T-helper 1 cell (primary cell): Measurements from ENCODE around the gene SART1.
"Not testable (repeated sequence)": the region's sequence is repeated elsewhere in the genome, so short reads cannot be mapped to it uniquely, and the experiment has no call there.

Experiments used
- DNase-seq, 5 donors: peaks; one replicate each; pipeline ENCODE4 v3.0.0-alpha.2; 2012 to 2020

SART1 gene

DNA sequence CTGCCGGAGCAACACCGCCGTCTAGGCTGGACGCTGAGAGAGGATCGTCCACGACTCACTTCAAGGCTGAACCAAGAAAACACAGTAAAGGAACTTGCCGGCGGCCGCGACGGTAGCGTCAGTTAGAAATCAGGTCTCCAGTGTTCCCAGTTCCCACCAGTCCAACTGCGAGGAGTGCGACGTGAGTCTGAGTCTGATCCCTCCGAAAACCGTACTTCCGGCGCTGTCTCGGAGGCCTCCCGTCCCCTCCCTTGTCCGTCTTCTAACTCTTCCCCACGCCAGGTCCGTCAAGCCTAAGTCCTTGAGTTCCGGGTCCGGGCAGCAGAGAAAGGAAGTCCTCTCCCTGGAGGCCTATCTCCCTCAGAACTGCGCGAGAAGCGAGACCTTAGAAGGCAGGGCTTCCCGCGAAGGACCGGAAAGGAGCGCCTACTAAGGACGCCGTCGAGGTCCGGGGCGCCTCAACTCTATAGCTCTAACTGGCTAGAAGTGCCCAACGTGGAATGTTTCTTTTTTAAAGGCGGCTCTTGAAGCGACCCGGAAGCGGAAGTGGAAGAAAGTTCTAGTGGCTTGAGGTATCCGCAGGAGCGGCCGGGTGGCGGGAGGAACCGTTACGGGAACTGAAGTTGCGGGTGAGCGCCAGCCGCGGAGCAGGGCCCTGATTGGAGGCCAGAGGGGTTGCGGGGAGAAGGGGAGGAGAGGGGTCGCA lies 40.6 kb downstream of the SART1 start, which contains the start of the genes BANF1 and EIF1AD:
Gene BANF1, plus strand, starts transcription at position 562 of the 706 bp plus-strand sequence. CDS start 748 bp downstream, outside the sequence.
Gene EIF1AD, minus strand, starts transcription at position 216 of the 706 bp plus-strand sequence. CDS start 1,768 bp downstream, outside the sequence.
- peak; percentile 82 to 98 (median 87) for DNase-seq

DNA sequence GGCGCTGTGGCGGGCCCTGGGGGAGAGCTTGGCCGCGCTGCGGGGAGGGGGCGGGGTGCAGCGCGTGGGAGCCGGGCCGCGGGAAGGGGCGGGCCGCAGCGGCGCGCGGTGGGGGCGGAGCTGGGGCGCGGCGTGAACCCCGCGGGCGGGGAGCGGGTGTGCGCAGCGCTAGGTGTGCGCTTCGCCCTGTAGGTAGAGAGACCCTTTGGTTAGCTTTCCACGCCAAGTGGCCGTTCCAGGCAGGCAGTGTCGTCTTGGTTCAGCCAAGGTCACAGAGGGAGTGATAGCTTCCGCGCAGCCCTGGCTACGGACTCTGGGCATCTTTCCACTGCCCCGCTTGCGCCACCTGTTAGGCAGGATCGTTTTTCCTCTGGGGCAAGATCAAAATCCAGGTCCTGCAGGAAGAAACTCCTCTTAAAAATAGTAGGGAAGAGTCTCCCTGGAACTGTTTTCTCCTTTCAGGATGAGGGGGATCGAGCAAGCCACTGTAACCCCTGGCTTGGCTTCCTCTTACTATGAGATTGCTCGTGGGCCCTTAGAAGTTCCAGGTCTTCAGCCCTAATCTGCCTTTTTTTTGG lies 41.2 kb downstream of the SART1 start:
- DNase-seq = peak in 1 of 5 donors; percentile 78

DNA sequence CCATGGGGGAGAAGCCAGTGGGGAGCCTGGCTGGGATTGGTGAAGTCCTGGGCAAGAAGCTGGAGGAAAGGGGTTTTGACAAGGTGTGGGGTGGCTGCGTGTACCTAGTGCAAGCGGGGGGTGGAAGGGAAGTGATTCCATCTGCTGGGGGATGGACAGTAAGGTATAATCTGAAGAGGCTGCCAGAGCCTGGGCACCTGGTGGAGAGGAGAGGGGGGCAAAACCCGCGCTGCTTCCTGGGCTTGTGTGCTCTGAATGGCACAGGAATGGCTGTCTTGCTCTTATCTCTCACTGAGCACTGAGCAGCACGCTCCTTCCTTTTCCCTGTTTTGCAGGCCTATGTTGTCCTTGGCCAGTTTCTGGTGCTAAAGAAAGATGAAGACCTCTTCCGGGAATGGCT lies 41.8 kb downstream of the SART1 start:
- DNase-seq = no peak

DNA sequence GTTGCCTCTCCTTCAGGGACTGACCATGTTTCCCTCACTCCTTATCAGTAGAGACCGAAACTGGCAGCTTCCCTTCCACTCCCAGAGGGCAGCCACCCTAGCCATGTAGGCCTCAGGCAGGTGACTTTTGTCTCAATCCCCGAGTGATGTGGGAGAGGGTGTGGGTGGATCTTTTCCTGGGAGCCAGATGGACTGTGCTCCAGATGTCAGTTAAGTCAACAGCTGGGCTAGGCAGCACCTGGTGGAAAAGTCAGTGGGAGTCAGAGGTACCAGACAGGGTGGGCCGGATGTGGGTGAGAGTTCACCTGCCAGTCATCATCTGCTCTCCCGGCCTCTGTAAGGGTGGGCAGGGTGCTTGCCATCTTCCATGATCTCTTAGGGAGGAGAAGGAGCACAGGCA lies 42.7 kb downstream of the SART1 start:
- no peak for DNase-seq

DNA sequence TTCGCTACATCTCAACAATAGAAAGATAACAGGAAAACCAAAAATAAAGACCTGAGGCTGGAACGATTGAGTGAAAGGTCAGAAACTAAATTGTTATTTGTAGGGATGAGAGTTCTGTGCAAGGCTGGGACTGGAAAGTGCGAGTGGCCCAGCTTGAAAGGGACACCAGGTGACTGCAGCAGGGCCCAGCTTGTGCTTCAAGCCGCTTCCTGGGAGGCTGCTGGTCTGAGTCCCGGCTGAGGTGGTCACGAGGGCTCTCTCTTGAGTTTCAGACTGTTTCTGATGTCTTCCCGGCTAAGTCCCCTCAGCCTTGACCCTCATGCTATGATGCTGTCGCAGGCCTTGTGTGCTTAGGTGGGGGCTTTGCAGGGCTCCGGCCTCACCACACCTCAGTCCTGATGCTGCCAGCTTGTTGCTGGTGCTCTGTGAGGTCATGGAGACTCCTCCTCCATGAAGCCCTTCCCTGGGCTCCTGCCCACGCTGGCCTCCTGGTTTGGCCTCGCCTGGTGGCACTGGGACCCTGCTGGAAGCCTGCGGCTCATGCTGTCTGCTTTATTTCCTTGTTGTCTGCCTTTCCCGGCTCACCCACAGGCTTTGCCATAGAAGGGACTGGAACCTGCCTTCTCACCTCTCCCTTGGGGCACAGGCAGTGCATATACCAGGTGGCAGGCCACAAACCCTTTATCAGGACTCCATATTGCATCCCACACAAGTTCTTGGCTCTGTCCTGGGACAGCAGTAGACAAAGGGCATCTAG lies 44.8 kb downstream of the SART1 start:
- DNase-seq = no peak

DNA sequence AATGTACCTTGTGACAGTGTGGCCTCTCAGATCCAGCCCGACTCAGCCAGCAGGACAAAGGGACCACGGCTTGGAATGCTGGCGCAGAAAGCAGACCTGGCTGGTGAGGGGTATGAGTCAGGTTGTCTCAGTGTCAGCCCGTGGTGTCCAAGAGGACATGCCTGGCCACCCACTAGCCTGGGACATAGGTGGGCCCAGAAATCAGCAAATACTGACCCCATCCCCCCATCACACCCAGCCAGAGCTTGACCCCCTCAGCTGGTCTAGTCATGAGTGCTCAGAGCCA lies 45.3 kb downstream of the SART1 start:
- DNase-seq = no peak

DNA sequence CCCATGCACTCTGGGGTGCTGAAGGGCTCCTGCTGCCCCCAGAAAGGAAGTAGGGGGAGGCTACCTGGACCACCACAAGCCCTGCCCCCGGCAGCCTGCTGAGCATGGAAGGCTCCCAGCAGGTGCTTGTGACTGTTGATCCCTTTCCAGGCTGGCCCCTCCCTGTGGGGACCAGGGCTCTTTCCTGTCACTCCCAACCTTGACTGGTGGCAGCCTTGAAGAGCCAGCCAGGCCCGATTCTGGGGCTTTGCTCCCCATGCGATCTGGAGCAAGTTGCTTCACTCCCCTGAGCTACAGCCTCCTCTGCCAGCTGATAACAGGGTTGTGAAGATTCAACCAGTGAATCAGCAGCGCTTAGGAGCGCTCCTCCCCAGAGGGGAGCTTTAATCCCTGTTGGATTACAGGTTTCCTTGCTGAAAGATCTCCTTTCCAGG lies 45.7 kb downstream of the SART1 start:
- DNase-seq = no peak

DNA sequence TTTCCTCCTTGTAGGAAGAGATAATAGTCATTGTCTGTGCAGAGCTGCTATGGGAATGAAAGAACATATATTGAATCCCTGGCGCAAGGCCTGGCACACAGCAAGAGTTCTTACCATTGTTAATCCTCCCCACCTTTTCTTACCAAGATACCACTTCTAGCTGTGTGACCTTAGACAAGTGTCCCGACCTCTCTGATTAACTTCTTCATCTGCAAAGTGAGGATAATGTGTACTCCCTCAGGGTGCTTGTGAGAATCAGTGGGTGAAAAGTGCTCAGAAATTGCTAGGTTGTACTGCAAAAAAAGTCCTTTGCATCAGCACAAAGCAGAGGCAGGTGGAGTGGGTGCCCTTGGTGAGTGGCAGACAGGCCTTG lies 46.5 kb downstream of the SART1 start:
- DNase-seq = no peak

DNA sequence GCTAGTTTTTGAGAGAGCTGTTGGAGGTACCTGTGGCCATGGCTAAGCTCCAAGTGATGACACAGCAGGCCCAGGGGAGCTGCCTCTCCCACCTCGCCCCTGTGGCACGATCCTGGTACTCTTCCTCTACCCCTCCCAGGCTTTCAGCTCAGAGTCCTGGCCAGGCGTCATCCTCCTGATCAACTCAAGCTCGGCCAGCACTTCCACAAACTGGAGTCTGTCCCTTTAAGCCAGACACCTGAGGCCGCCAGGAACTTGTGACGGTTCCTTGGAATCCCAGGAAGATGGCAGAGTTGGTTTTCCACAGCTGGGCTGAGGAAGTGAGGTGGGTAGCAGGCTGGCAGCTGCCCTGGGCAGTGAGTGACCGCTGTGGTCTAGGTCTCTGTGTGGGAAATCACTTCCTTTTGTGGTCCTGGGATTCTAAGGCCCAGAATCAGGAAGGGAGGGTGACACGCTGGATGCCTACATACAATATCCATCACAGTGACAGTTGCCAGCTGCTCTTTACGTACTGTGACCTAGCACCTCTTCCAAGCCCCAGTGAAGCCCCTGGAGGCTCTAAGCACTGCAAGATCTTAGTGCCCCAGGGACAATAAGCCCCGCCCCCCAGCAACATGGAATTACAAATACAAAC lies 47.1 kb downstream of the SART1 start:
- no peak for DNase-seq

DNA sequence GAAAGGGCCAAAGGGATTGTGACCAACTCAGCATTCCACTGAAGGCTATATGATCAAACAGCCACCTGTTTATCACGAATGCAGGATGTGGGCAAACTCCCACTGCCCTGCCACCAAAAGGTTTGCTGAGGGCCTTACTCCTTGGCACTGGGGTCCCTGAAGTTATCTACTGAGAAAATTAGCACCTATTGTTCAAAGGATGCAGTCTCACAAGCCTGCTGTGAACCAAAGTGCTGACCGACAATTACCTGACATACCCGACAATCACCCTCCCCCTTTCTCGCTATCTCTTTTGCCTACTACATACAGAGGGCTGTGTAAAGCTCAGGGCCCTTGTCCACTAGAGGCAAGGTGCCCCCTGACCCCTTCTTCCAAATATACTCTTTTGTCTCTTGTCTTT lies 48.5 kb downstream of the SART1 start:
- DNase-seq = not testable (repeated sequence)

DNA sequence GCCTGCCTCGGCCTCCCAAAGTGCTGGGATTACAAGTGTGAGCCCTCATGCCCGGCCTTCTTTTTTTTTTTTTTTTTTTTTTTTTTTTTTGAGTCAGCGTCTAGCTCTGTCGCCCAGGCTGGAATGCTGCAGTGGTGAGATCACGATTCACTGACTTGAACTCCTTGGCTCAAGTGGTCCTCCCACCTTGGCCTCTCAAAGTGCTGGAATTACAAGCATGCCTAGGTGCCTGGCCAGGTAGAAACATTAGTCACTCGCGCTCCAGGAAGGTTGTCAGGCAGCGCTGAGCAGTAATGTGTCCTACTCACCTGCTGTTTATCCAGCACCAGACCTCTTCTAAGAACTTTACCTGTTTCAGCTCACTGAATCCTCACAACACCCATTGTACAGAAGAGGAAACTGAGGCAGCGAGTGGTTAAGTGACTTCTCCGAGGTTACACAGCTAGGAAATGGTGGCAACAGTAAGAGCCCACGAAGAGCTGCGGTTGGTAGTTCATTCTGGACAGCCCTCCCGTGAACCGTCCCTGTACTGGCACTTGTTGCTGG lies 49.8 kb downstream of the SART1 start:
- no peak for DNase-seq

DNA sequence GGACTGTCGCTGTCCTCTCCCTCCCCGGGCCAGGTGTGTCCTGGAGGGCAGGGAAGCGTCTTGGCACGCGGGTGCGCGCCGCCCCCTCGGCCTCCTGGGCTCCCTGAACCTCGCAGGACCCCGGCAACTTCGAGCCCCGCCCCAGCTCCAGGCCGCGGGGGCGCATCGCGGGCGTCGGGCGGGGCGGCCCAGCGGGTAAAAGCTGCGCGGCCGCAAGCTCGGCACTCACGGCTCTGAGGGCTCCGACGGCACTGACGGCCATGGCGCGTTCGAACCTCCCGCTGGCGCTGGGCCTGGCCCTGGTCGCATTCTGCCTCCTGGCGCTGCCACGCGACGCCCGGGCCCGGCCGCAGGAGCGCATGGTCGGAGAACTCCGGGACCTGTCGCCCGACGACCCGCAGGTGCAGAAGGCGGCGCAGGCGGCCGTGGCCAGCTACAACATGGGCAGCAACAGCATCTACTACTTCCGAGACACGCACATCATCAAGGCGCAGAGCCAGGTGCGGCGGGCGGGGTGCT lies 50.3 kb downstream of the SART1 start, which contains the start of gene CST6:
Gene CST6, plus strand, starts transcription at position 224 of the 519 bp plus-strand sequence. Its CDS starts 37 bp downstream, at position 261.
- no peak for DNase-seq

DNA sequence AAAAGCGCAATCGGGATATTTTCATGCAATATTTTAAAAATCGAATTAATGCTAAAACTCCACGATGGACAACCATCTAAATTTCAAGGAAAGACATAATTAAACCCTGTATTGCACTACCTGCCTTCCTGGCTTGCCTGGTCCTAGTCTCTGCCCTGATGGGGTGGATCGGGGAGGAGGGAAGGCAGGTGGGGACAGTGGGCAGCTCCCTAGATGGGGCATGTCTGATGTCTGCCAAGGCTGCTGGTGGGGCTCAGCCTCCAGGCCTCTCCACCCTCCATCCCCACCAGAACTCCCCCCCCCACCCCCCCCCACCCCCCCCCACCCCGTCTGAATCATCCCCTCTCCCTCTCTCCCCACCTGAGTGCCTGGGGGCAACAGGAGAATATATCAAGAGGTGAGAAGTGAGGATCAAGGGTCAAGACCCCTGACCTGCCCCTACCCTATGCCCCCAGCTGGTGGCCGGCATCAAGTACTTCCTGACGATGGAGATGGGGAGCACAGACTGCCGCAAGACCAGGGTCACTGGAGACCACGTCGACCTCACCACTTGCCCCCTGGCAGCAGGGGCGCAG lies 50.9 kb downstream of the SART1 start:
- no peak for DNase-seq

DNA sequence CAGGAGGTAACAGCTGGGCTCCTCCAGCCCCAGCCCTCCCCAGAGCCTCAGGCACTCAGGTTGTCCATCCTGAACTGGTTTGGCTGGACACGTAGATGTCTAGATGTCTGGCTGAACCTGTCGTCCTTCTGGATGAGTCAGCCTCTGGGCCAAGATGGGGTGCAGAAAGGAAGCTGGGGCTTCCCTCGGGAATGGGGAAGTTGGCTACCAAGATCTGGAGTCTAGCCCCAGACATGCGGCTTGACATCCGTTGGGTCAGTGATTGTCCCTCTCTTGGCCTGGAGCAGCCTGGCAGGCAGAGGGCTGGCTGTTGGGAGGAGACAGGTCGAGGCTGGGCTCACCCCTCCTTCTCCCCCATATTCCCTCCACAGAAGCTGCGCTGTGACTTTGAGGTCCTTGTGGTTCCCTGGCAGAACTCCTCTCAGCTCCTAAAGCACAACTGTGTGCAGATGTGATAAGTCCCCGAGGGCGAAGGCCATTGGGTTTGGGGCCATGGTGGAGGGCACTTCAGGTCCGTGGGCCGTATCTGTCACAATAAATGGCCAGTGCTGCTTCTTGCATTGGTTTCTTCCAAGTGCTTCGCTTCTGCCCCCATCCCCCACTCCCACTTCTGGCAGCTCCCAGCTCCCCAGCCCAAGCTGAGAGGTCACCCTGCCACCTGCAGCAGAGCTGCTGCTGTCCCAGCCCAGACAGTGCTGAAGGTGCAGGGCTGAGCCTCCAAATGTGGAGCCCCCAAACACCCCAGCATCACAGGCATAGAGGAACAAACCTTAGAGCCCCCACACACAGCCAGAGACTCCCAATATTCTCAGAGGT lies 51.6 kb downstream of the SART1 start:
- DNase-seq = no peak

DNA sequence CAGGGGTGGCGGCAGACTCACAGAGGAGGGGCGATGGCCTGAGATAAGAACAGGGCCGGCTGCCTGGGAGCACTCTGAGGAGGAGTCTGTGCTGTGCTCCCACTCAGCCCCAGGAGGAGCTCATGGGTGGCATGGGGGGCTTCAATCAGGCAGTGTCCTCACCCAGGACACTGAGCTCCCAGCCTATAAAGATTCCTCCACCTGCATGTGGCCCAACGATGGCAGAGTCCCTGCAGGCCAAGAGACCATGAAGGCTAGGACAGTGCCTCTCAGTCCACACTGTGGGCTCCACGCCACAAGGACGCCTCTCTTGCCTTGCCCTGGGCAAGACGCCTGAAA lies 52.2 kb downstream of the SART1 start:
- DNase-seq = no peak

DNA sequence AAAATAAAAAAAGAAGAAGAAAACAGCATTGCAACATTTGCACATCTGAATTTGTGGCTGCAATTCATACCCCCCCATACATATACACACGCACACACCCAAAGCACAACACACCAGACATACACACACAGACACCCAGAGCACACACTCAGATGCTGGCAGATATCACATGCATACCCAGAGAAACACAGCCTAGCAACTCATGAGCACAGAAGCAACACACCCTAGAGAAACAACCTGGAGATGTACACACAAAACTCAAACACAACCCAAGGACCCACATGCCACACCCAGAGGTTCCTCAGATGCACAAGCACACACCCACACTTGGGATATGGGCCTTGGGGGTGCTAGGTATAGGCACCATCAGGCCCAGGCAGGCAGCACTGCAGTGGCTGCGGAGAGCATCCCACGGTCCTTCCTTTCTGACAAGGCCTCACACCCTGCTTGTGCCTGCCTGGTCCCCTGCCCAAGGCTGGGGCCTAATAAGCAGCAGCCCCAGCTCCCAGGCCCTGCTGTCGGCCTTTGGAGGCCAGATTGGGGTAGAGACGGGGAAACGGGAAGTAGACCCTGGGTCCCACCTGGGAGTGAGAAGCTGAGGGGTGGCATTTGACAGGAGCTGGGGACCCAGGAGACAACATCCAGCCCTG lies 53.4 kb downstream of the SART1 start:
- no peak for DNase-seq

DNA sequence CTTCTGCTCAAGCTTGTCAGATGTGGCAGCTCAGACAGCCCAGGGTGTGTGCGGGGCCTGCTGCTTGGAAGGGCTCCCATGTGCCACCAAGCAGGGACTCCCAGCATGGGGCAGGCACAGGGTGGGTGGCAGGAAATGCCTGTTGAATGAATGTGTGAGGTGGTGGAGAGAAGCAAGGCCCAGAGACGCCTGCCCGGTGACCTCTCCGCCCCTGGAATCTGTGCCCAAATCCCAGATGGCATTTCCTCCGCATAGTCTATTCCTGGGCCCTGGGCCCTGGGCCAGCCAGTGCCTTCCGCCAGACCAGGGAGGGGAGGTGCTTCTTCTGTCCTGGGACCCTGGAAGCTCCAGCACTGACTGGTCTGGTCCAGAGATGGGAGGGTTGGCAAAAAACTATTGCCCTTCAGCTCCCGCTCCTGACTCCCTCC lies 53.9 kb downstream of the SART1 start:
- DNase-seq = no peak

DNA sequence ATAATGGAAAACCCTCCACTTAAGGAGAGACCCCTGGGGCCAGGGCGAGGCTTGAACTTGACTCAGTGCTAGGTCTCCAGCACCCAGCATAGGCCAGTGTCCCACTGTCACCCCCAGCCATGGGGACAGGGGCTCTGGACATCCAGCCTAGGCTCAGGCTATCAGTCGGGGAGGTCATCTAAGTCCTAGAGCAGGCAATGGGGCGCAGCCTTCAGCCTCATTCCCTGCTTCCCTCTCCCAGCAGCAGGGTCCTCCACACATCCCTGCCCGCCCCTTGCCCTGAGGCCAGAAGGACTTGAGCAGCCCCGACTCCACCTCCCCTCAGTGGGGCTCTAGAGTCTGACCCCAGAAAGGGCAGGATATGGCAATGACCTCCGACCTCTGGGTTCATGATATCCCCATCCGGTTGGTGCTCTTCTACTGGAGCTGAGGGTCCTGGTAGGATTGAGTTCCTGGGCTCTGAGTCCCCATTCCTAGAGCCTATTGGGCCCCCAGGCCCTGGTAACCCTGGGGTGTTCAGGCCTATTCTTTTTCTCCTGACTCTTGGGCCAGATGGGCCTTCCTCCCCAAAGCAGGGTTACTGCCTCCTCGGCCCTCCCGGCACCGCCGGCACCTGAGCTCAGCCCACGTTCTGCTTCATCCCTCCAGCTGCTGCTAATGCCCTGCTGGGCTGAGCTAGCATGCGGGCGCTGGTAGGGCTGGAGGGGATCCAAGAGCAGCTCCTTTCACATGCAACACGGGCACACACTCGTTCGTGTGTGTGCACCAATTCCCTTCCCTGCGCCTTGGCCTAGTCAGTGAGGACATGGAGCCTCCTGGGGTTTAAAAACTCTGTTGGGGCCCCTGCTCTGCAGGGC lies 54.6 kb downstream of the SART1 start:
- DNase-seq = no peak

DNA sequence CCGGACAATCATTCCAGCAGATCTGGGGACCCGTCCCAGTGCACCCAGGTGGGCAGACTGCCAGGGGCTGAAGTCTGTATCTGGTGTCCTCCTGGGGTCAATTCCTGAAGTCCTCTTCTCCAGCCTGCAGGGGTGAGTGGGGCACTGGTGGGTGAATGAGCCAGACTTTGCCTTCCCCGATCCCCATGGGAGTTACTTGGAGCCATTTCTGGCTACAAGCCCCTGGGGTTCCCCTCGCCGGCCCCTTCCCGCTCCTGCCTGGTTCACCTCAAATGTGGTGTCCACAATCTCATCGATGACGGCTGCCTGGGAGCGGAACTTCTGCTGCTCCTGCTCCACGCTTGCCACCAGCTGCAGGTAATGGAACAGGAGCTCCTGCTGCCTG lies 55.3 kb downstream of the SART1 start:
- DNase-seq = no peak

DNA sequence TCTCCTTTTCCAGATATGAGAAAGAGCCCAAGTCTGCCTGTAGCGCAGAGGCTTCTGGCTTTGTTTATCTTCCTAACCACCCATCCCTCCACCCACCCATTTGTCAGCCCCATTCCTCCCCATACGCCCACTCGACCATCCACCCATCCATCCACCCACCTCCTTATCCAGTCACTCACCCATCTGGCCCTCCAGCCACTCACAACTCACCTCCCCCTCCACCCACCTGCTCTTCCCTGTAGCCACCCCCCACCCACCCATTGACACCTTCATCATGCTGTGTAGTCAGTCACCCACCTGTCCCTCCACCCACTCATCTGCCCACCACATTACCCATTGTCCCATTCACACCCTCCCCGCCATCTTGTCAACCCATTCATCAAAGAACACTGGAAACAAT lies 55.8 kb downstream of the SART1 start:
- DNase-seq = no peak
